H1 (cell line): ENCODE measurements around the gene KRTAP10-8. TPM values are rescaled to one million over a fixed set of nuclear protein-coding genes. Genes with fewer than 3 reads are reported as not detected.

Source experiments
- CTCF ChIA-PET: fragments of 300-600 bp; sonication (Branson Sonifier 250); formaldehyde crosslinking; loops from one replicate; lab custom pipeline; 2021; ENCODE audit not compliant: partially characterized antibody; lab: Charles Lee
- POLR2A ChIA-PET: fragments of 300-600 bp; sonication (Branson Sonifier 250); formaldehyde crosslinking; loops from one replicate; lab custom pipeline; 2021; ENCODE audit warnings: inconsistent platforms; ENCODE audit not compliant: partially characterized antibody; lab: Charles Lee
- DNase-seq, 2 experiments: peaks; one replicate each; pipeline versions ENCODE4 v3.0.0 to v3.0.0-alpha.2; 2010 to 2022; ENCODE audit warnings: low spot score in 2 of 2, low read depth in 1 of 2, mixed read lengths in 1 of 2
- FAIRE-seq: peaks from 2 replicates; lab custom pipeline; 2011; peaks lifted over from hg19 to GRCh38; lab: Jason Lieb, UNC
- H2AFZ ChIP-seq: 2 replicates; pipeline ENCODE4 v1.8.1; 2012; ENCODE audit warnings: low read length, inconsistent platforms
- H2AK5ac ChIP-seq: 2 replicates; pipeline ENCODE4 v1.6.1; 2013; ENCODE audit warnings: low read depth, low read length
- H2BK120ac ChIP-seq: replicated peaks from 2 replicates; pipeline ENCODE3; 2013; ENCODE audit warnings: low read depth, low read length, inconsistent platforms
- H2BK12ac ChIP-seq: 2 replicates; pipeline ENCODE4 v1.6.1; 2013; ENCODE audit warnings: low read depth, low read length
- H2BK15ac ChIP-seq: 2 replicates; pipeline ENCODE4 v1.6.1; 2013; ENCODE audit warnings: low read length
- H2BK20ac ChIP-seq: 2 replicates; pipeline ENCODE4 v1.6.1; 2013; ENCODE audit warnings: low read length
- H2BK5ac ChIP-seq: 2 replicates; pipeline ENCODE4 v1.6.1; 2013; ENCODE audit warnings: low read depth, low read length
- H3K14ac ChIP-seq: 2 replicates; pipeline ENCODE4 v1.6.1; 2013; ENCODE audit warnings: inconsistent platforms; ENCODE audit not compliant: insufficient read length
- H3K18ac ChIP-seq: 2 replicates; pipeline ENCODE4 v1.6.1; 2013; ENCODE audit warnings: low read length; ENCODE audit errors: extremely low read depth
- H3K23ac ChIP-seq: 2 replicates; pipeline ENCODE4 v1.6.1; 2013; ENCODE audit warnings: inconsistent platforms; ENCODE audit not compliant: insufficient read length
- H3K23me2 ChIP-seq: 2 replicates; pipeline ENCODE4 v1.6.1; 2013; ENCODE audit warnings: low read depth, low read length
- H3K27ac ChIP-seq: 2 replicates; pipeline ENCODE4 v1.6.1; 2011; ENCODE audit warnings: low read depth, low read length, inconsistent platforms
- H3K27me3 ChIP-seq, 4 experiments: replicated peaks in 1 of 4; 1 replicate in 1 of 4; 2 replicates in 3 of 4; pipeline versions ENCODE4 v1.6.1 to v1.8.1; 2011 to 2013; ENCODE audit warnings: low read length in 3 of 4, mild to moderate bottlenecking in 3 of 4, inconsistent platforms in 2 of 4, mixed read lengths in 2 of 4, moderate library complexity in 1 of 4; ENCODE audit not compliant: control insufficient read depth in 3 of 4, insufficient read depth in 3 of 4; ENCODE audit errors: extremely low read depth in 1 of 4
- H3K36me3 ChIP-seq, 4 experiments: 2 replicates each; pipeline versions ENCODE4 v1.6.1 to v1.8.1; 2011 to 2013; ENCODE audit warnings: mild to moderate bottlenecking in 4 of 4, low read length in 3 of 4, moderate library complexity in 2 of 4, control low read depth in 1 of 4, inconsistent platforms in 1 of 4; ENCODE audit not compliant: insufficient read depth in 4 of 4, control insufficient read depth in 2 of 4
- H3K4ac ChIP-seq: replicated peaks from 2 replicates; pipeline ENCODE3; 2013; ENCODE audit warnings: low read length, low read depth, mixed read lengths, inconsistent platforms; ENCODE audit not compliant: insufficient read length
- H3K4me1 ChIP-seq, 4 experiments: replicated peaks in 1 of 4; 1 replicate in 1 of 4; 2 replicates in 3 of 4; pipeline versions ENCODE4 v1.6.1 to v1.8.1; 2011 to 2013; ENCODE audit warnings: low read length in 3 of 4, inconsistent platforms in 2 of 4, mixed read lengths in 1 of 4; ENCODE audit not compliant: insufficient read depth in 4 of 4, control insufficient read depth in 3 of 4
- H3K4me2 ChIP-seq, 2 experiments: 2 replicates each; pipeline versions ENCODE4 v1.6.1 to v1.8.1; 2011 to 2013; ENCODE audit warnings: low read depth in 2 of 2, low read length in 2 of 2, control low read depth in 1 of 2, inconsistent platforms in 1 of 2, mild to moderate bottlenecking in 1 of 2; ENCODE audit not compliant: insufficient read depth in 1 of 2
- H3K4me3 ChIP-seq, 4 experiments: fragments of 200-600, 300-600 bp in 1 of 4; sonication (generic), shearing (Covaris generic), sonication (Bioruptor Twin) in 1 of 4; 2 replicates each; pipeline versions ENCODE4 v1.5.1 to v1.8.1; 2011 to 2016; ENCODE audit warnings: low read length in 4 of 4, low read depth in 3 of 4, control low read depth in 2 of 4, inconsistent platforms in 2 of 4, mild to moderate bottlenecking in 2 of 4, mixed read lengths in 1 of 4, moderate library complexity in 1 of 4; ENCODE audit not compliant: insufficient read depth in 2 of 4; ENCODE audit errors: extremely low read depth in 1 of 4
- H3K56ac ChIP-seq: replicated peaks from 2 replicates; pipeline ENCODE3; 2013; ENCODE audit warnings: low read depth, mild to moderate bottlenecking, mixed read lengths, low read length, inconsistent platforms; ENCODE audit not compliant: insufficient read length
- H3K79me1 ChIP-seq: 2 replicates; pipeline ENCODE4 v1.6.1; 2013; ENCODE audit warnings: low read depth, low read length, control low read depth
- H3K79me2 ChIP-seq, 2 experiments: 2 replicates each; pipeline versions ENCODE4 v1.6.1 to v1.8.1; 2012 to 2013; ENCODE audit warnings: low read length in 2 of 2, mild to moderate bottlenecking in 2 of 2, inconsistent platforms in 1 of 2; ENCODE audit not compliant: insufficient read depth in 2 of 2, control insufficient read depth in 1 of 2
- H3K9ac ChIP-seq, 4 experiments: replicated peaks in 1 of 4; 1 replicate in 1 of 4; 2 replicates in 3 of 4; pipeline versions ENCODE4 v1.6.1 to v1.8.1; 2011 to 2013; ENCODE audit warnings: low read depth in 3 of 4, low read length in 3 of 4, control low read depth in 2 of 4, mild to moderate bottlenecking in 2 of 4, moderate library complexity in 2 of 4, inconsistent platforms in 1 of 4; ENCODE audit errors: extremely low read depth in 1 of 4
- H3K9me3 ChIP-seq, 2 experiments: 2 replicates each; pipeline versions ENCODE4 v1.6.1 to v1.8.1; 2012 to 2013; ENCODE audit warnings: mild to moderate bottlenecking in 2 of 2, moderate library complexity in 2 of 2, control low read depth in 1 of 2, inconsistent platforms in 1 of 2, low read depth in 1 of 2, low read length in 1 of 2, mixed read lengths in 1 of 2; ENCODE audit not compliant: insufficient read depth in 2 of 2
- H4K20me1 ChIP-seq, 2 experiments: replicated peaks in 1 of 2; 2 replicates each; pipeline versions ENCODE3 to v1.8.1; 2011 to 2013; ENCODE audit warnings: inconsistent platforms in 2 of 2, low read length in 2 of 2, mild to moderate bottlenecking in 1 of 2; ENCODE audit not compliant: insufficient read depth in 2 of 2, control insufficient read depth in 1 of 2
- H4K5ac ChIP-seq: 2 replicates; pipeline ENCODE4 v1.6.1; 2013; ENCODE audit warnings: low read length, low read depth, mixed read lengths, inconsistent platforms; ENCODE audit not compliant: insufficient read length
- H4K8ac ChIP-seq: 2 replicates; pipeline ENCODE4 v1.8.0; 2013; ENCODE audit warnings: mild to moderate bottlenecking, moderate library complexity, low read length, inconsistent platforms; ENCODE audit not compliant: insufficient read depth; ENCODE audit errors: extremely low read depth
- H4K91ac ChIP-seq: replicated peaks from 2 replicates; pipeline ENCODE3; 2013; ENCODE audit warnings: low read length, mixed read lengths, inconsistent platforms; ENCODE audit not compliant: insufficient read length
- CREB1 ChIP-seq: IDR thresholded peaks from 2 replicates; pipeline ENCODE4 v1.6.1; 2012; ENCODE audit warnings: inconsistent platforms
- FOSL1 ChIP-seq: IDR thresholded peaks from 2 replicates; pipeline ENCODE4 v1.6.1; 2011; ENCODE audit warnings: mild to moderate bottlenecking, low read depth, low read length, moderate library complexity; ENCODE audit not compliant: insufficient read depth
- GABPA ChIP-seq: IDR thresholded peaks from 2 replicates; pipeline ENCODE4 v1.6.1; 2011; ENCODE audit warnings: mild to moderate bottlenecking, low read length, moderate library complexity, borderline replicate concordance; ENCODE audit not compliant: insufficient read depth
- GTF2F1 ChIP-seq: IDR thresholded peaks from 2 replicates; pipeline ENCODE4 v1.6.1; 2012; ENCODE audit warnings: low read depth, low read length, improper control_type of control experiment, borderline replicate concordance
- KDM1A ChIP-seq: fragments of 200-600, 300-600 bp; sonication (generic); IDR thresholded peaks from 2 replicates; pipeline ENCODE4 v1.7.1; 2016; ENCODE audit warnings: mild to moderate bottlenecking, low read length, borderline replicate concordance
- NANOG ChIP-seq: IDR thresholded peaks from 2 replicates; pipeline ENCODE4 v1.6.1; 2011; ENCODE audit warnings: low read length, low read depth, mild to moderate bottlenecking, inconsistent platforms; ENCODE audit not compliant: insufficient read depth, poor library complexity, severe bottlenecking
- SIX5 ChIP-seq: IDR thresholded peaks from 2 replicates; pipeline ENCODE4 v1.6.1; 2011; ENCODE audit warnings: mild to moderate bottlenecking, low read depth, low read length
- SP1 ChIP-seq: IDR thresholded peaks from 2 replicates; pipeline ENCODE4 v1.6.1; 2011; ENCODE audit warnings: low read depth, low read length
- SRF ChIP-seq: IDR thresholded peaks from 2 replicates; pipeline ENCODE4 v1.6.1; 2011; ENCODE audit warnings: mild to moderate bottlenecking, low read depth, low read length, moderate library complexity
- WGBS, 2 experiments: shearing (Covaris generic) in 1 of 2; methylation state at CpG; one replicate each; pipeline versions ENCODE4 v1.1.6 to v1.1.7; 2013 to 2015; ENCODE audit warnings: low lambda C conversion rate in 2 of 2, mixed read lengths in 2 of 2, inconsistent platforms in 1 of 2, low coverage in 1 of 2, missing lambda C conversion rate in 1 of 2; ENCODE audit not compliant: insufficient replicate concordance in 2 of 2, insufficient coverage in 1 of 2, insufficient read length in 1 of 2; ENCODE audit errors: extremely low coverage in 1 of 2, missing lambda C conversion rate in 1 of 2; 5-methylcytosine and 5-hydroxymethylcytosine counted together
- polyA plus RNA-seq, 7 experiments: library from polyadenylated mRNA; depleted of rRNA in 3 of 7; stranded (reverse) in 5 of 7; unstranded in 2 of 7; fragments of >200 nt in 5 of 7; fragments of 200-250 nt in 2 of 7; gene quantifications; 1 replicate in 5 of 7; 2 replicates in 1 of 7; 4 replicates in 1 of 7; pipeline versions ENCODE4 v1.2.1 to v1.2.3, GENCODE V29; 2011 to 2013; ENCODE audit warnings: missing spikeins in 2 of 7, mixed read lengths in 2 of 7
- total RNA-seq: library from RNA; stranded (reverse); fragmentation: NEBNext Ultra II Directional; extraction: Animal tissue kit (Norgen Biotek cat#: 25700); gene quantifications from 2 replicates; pipeline ENCODE4 v1.2.1, GENCODE V29; 2021
- TF ChIP-seq, protein P1 (sequence below): IDR thresholded peaks from 2 replicates; pipeline ENCODE4 v1.6.1; 2011; ENCODE audit warnings: low read length, improper control_type of control experiment

The KRTAP10-8 gene
- total and polyA plus RNA-seq, 2 of the 8 experiments (the other 6 are each of a cell fraction or from before 2014, with no cell fraction given): not detected

GRCh38 chr21:44583089-44583799 lies 28.6 kb upstream of the KRTAP10-8 start:
- H3K4me2 ChIP-seq: no peak overlapping the region
- H4K91ac ChIP-seq: no peak overlapping the region
- H3K79me2 ChIP-seq: no peaks in the 10 kb centered on the region
- no peak overlapping the region for H2BK120ac ChIP-seq
- POLR2A ChIA-PET: interaction anchor here (1.2 to 1.9 kb wide), 3 partner anchors 11 to 170 kb away, joined by 3 to 4 read pairs (median 3); no protein-coding TSS in a partner anchor
- H2BK12ac ChIP-seq: no peak overlapping the region
- no peak overlapping the region for H2BK15ac ChIP-seq
- no peak overlapping the region for H3K56ac ChIP-seq
- H4K5ac ChIP-seq: no peak overlapping the region
- no peak overlapping the region for H3K4ac ChIP-seq
- H2BK5ac ChIP-seq: no peak overlapping the region
- DNase-seq: no peak
- H3K9ac ChIP-seq: no peak overlapping the region
- 78% methylated on average over 9 of the region's 11 CpGs; no CpG with 5 or more reads in 1 of the 2 experiments for WGBS, 2 experiments
- H3K23ac ChIP-seq: no peak overlapping the region
- H3K4me1 ChIP-seq: no peaks in the 10 kb centered on the region; a peak in 1 of 7 replicates
- H3K4me3 ChIP-seq: no peak overlapping the region
- no peaks in the 10 kb centered on the region for H3K36me3 ChIP-seq
- no peak overlapping the region for H2BK20ac ChIP-seq
- H3K14ac ChIP-seq: no peak overlapping the region
- FAIRE-seq: no peak
- no peak overlapping the region for H4K8ac ChIP-seq
- H2AK5ac ChIP-seq: no peak overlapping the region
- H3K18ac ChIP-seq: no peak overlapping the region
- H4K20me1 ChIP-seq: no peaks in the 10 kb centered on the region
- H3K9me3 ChIP-seq: peaks cover 0 to 3% of the 10 kb centered on the region in 2 experiments; a peak in 2 of 4 replicates
- no peaks in the 10 kb centered on the region for H3K23me2 ChIP-seq
- CTCF ChIA-PET: interaction anchor here (1.4 to 1.7 kb wide), 2 partner anchors 8 to 9 kb away, joined by 5 to 6 read pairs; partner anchors contain the start of gene KRTAP10-6
- H3K27me3 ChIP-seq: no peaks in the 10 kb centered on the region
- no peak overlapping the region for H3K27ac ChIP-seq
- H2AFZ ChIP-seq: no peak overlapping the region
- no peaks in the 10 kb centered on the region for H3K79me1 ChIP-seq
- TF ChIP-seq, protein P1, sequence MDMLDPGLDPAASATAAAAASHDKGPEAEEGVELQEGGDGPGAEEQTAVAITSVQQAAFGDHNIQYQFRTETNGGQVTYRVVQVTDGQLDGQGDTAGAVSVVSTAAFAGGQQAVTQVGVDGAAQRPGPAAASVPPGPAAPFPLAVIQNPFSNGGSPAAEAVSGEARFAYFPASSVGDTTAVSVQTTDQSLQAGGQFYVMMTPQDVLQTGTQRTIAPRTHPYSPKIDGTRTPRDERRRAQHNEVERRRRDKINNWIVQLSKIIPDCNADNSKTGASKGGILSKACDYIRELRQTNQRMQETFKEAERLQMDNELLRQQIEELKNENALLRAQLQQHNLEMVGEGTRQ: no peak
- TF ChIP-seq NANOG (no peak), SIX5 (no peak), KDM1A (no peak), GABPA (no peak), GTF2F1 (no peak), CREB1 (no peak), SRF (no peak), FOSL1 (no peak), SP1 (no peak)
